NCI-H748 treated with DMSO at 0.1 percent for 48 hours (cell line): ENCODE results near the gene SULT1A3.
"Not testable (repeated sequence)": the region's sequence is repeated elsewhere in the genome, so short reads cannot be mapped to it uniquely, and the experiment has no call there.

ENCODE experiments used
- DNase-seq: peaks from one replicate; lab custom pipeline; 2025; lab: John Stamatoyannopoulos, UW

The SULT1A3 gene

GRCh38 chr16:30186782-30187555, 12.1 kb upstream of the SULT1A3 start:
- DNase-seq = no peak

GRCh38 chr16:30187556-30187865, 11.5 kb upstream of the SULT1A3 start:
- DNase-seq = no peak

GRCh38 chr16:30187971-30188561, 11.0 kb upstream of the SULT1A3 start:
- DNase-seq = no peak

GRCh38 chr16:30191158-30191557, 7.9 kb upstream of the SULT1A3 start:
- not testable (repeated sequence) for DNase-seq

GRCh38 chr16:30193098-30193497, 6.0 kb upstream of the SULT1A3 start:
- not testable (repeated sequence) for DNase-seq

- DNase-seq = not testable (repeated sequence)
Observed at GRCh38 chr16:30193615-30194014, 5.4 kb upstream of the SULT1A3 start, which contains the start of the genes BOLA2B and SLX1A. BOLA2B (minus strand) TSS chr16:30193666; CDS start chr16:30193595, 71 bp downstream. SLX1A (plus strand) TSS chr16:30193875; CDS start chr16:30194085, 210 bp downstream.

GRCh38 chr16:30194172-30194925, 4.7 kb upstream of the SULT1A3 start:
- not testable (repeated sequence) for DNase-seq

- DNase-seq = not testable (repeated sequence)
Observed at GRCh38 chr16:30197001-30197400, 2.1 kb upstream of the SULT1A3 start.

- not testable (repeated sequence) for DNase-seq
Observed at GRCh38 chr16:30199608-30200343, 721 bp downstream of the SULT1A3 start.

- not testable (repeated sequence) for DNase-seq
Observed at GRCh38 chr16:30205541-30206236, 6.6 kb downstream of the SULT1A3 start.

GRCh38 chr16:30206252-30206651, 7.2 kb downstream of the SULT1A3 start:
- not testable (repeated sequence) for DNase-seq

GRCh38 chr16:30207063-30207704, 8.1 kb downstream of the SULT1A3 start:
- DNase-seq = not testable (repeated sequence)

GRCh38 chr16:30209032-30209431, 10.0 kb downstream of the SULT1A3 start:
- not testable (repeated sequence) for DNase-seq

GRCh38 chr16:30211414-30211813, 12.4 kb downstream of the SULT1A3 start:
- DNase-seq = not testable (repeated sequence)

- DNase-seq = not testable (repeated sequence)
Observed at GRCh38 chr16:30217082-30217481, 18.0 kb downstream of the SULT1A3 start.

- not testable (repeated sequence) for DNase-seq
Observed at GRCh38 chr16:30248379-30248778, 49.3 kb downstream of the SULT1A3 start, which contains the start of gene NPIPB13. NPIPB13 (minus strand) TSS chr16:30248479; CDS start chr16:30245573, 2,906 bp downstream.
